HepG2 (cell line): ENCODE results near the gene GPER1. TPM values are rescaled to one million over a fixed set of nuclear protein-coding genes. Genes with fewer than 3 reads are reported as not detected.
A peak's percentile ranks its signal among the peaks of the same experiment; 100 is the strongest.

Experiments used
- ATAC-seq: fragments of 200-7000 bp; cut with Tn5 transposase; 3 replicates; pipeline ENCODE4 v1.9.1; 2020; ENCODE audit warnings: mild to moderate bottlenecking, moderate library complexity
- BruUV-seq: library from RNA; stranded (reverse); fragments of 400-500 nt; replicated peaks from 2 replicates; lab custom pipeline; 2021; lab: Mats Ljungman, UMichigan
- CTCF ChIA-PET: fragments of 300-600 bp; formaldehyde crosslinking; extraction: SDS; loops from one replicate; lab custom pipeline; 2021; ENCODE audit warnings: low total read pairs, inconsistent platforms, low intra/inter-chr PET ratio; lab: Yijun Ruan, JAX
- POLR2A ChIA-PET: fragments of 350-600 bp; sonication (Branson Sonifier 250); formaldehyde crosslinking; loops from one replicate; lab custom pipeline; 2020; ENCODE audit warnings: antibody characterized with exemption, inconsistent platforms; lab: Yijun Ruan, JAX
- DNase-seq: peaks from one replicate; pipeline ENCODE4 v3.0.0-alpha.2; 2015; ENCODE audit warnings: low spot score
- FAIRE-seq: peaks from 3 replicates; lab custom pipeline; 2011; peaks lifted over from hg19 to GRCh38; lab: Jason Lieb, UNC
- H2AFZ ChIP-seq: one replicate; pipeline ENCODE4 v1.6.1; 2011; ENCODE audit warnings: low read length, inconsistent platforms
- H3K27ac ChIP-seq: fragments of 300-600 bp; 3 replicates; pipeline ENCODE4 v1.8.0; 2011; ENCODE audit warnings: mixed run types, mild to moderate bottlenecking, mixed read lengths, low read length, inconsistent platforms; ENCODE audit not compliant: insufficient read depth; ENCODE audit errors: extremely low read length
- H3K27me3 ChIP-seq, 2 experiments: fragments of 200-600 bp in 1 of 2; 2 replicates in 1 of 2; 3 replicates in 1 of 2; pipeline versions ENCODE4 v1.6.0 to v1.8.0; 2011; ENCODE audit warnings: low read length in 2 of 2, mild to moderate bottlenecking in 2 of 2, moderate library complexity in 2 of 2, inconsistent platforms in 1 of 2; ENCODE audit not compliant: insufficient read depth in 2 of 2, control insufficient read depth in 1 of 2
- H3K36me3 ChIP-seq, 2 experiments: fragments of 200-600 bp in 1 of 2; replicated peaks in 1 of 2; 2 replicates in 1 of 2; 3 replicates in 1 of 2; pipeline versions ENCODE4 v1.5.1 to v1.8.0; 2011; ENCODE audit warnings: low read length in 2 of 2, inconsistent platforms in 1 of 2; ENCODE audit not compliant: insufficient read depth in 2 of 2, control insufficient read depth in 1 of 2
- H3K4me1 ChIP-seq: 2 replicates; pipeline ENCODE4 v1.5.1; 2012; ENCODE audit warnings: low read length, inconsistent platforms; ENCODE audit not compliant: insufficient read depth
- H3K4me2 ChIP-seq: 2 replicates; pipeline ENCODE4 v1.6.0; 2011; ENCODE audit warnings: low read depth, low read length, inconsistent platforms
- H3K4me3 ChIP-seq, 3 experiments: fragments of 200-600 bp in 1 of 3; sonication (generic), shearing (Covaris generic) in 1 of 3; replicated peaks in 1 of 3; 2 replicates each; pipeline ENCODE4 v1.5.1; 2011 to 2016; ENCODE audit warnings: low read length in 3 of 3, inconsistent platforms in 2 of 3, low read depth in 2 of 3, mild to moderate bottlenecking in 2 of 3, control low read depth in 1 of 3, mixed read lengths in 1 of 3; ENCODE audit not compliant: insufficient read depth in 1 of 3
- H3K79me2 ChIP-seq: one replicate; pipeline ENCODE4 v1.6.1; 2011; ENCODE audit warnings: low read length, inconsistent platforms; ENCODE audit not compliant: insufficient read depth
- H3K9ac ChIP-seq: 2 replicates; pipeline ENCODE4 v1.6.0; 2011; ENCODE audit warnings: mild to moderate bottlenecking, low read depth, low read length, inconsistent platforms; ENCODE audit not compliant: insufficient read depth
- H3K9me3 ChIP-seq: 2 replicates; pipeline ENCODE4 v1.5.1; 2012; ENCODE audit warnings: mild to moderate bottlenecking, low read length
- H4K20me1 ChIP-seq: 2 replicates; pipeline ENCODE4 v1.6.0; 2011; ENCODE audit warnings: inconsistent platforms, mild to moderate bottlenecking, low read length, moderate library complexity; ENCODE audit not compliant: insufficient read depth
- GMEB2 ChIP-seq: IDR thresholded peaks from 2 replicates; pipeline ENCODE4 v1.6.1; 2016; ENCODE audit warnings: missing biosample characterization, missing genetic modification reagents, low read depth
- HIC2 ChIP-seq: sonication (generic); formaldehyde crosslinking; IDR thresholded peaks from 2 replicates; pipeline ENCODE4 v1.9.0; 2022; ENCODE audit warnings: low read depth, missing genetic modification reagents
- JUNB ChIP-seq: sonication (generic); formaldehyde crosslinking; IDR thresholded peaks from 2 replicates; pipeline ENCODE4 v1.8.0; 2022; ENCODE audit warnings: missing genetic modification reagents, mild to moderate bottlenecking, borderline replicate concordance
- MBD4 ChIP-seq: IDR thresholded peaks from 2 replicates; pipeline ENCODE4 v1.6.1; 2012; ENCODE audit warnings: low read length, inconsistent platforms, borderline replicate concordance
- POGZ ChIP-seq: sonication (generic); formaldehyde crosslinking; IDR thresholded peaks from 2 replicates; pipeline ENCODE4 v1.4.0; 2020; ENCODE audit warnings: mild to moderate bottlenecking, missing genetic modification reagents
- RBFOX2 ChIP-seq: fragments of 200-400 bp; formaldehyde crosslinking; IDR thresholded peaks from 2 replicates; pipeline ENCODE4 v1.6.1; 2017; ENCODE audit warnings: low read depth, mild to moderate bottlenecking, low read length
- RFXAP ChIP-seq: sonication (generic); formaldehyde crosslinking; IDR thresholded peaks from 2 replicates; pipeline ENCODE4 v1.4.0; 2020; ENCODE audit warnings: missing genetic modification reagents, borderline replicate concordance
- TBL1XR1 ChIP-seq: fragments of 150-350 bp; IDR thresholded peaks from 2 replicates; pipeline ENCODE4 v1.6.1; 2014; ENCODE audit warnings: borderline replicate concordance, low read length; ENCODE audit not compliant: partially characterized antibody
- ZBTB1 ChIP-seq: sonication (generic); formaldehyde crosslinking; IDR thresholded peaks from 2 replicates; pipeline ENCODE4 v1.4.0; 2020; ENCODE audit warnings: missing genetic modification reagents, borderline replicate concordance
- ZNF414 ChIP-seq: sonication (generic); formaldehyde crosslinking; IDR thresholded peaks from 2 replicates; pipeline ENCODE4 v1.5.0; 2020; ENCODE audit warnings: missing genetic modification reagents
- ZNF670 ChIP-seq: sonication (generic); formaldehyde crosslinking; IDR thresholded peaks from 2 replicates; pipeline ENCODE4 v1.8.0; 2022; ENCODE audit warnings: mild to moderate bottlenecking, missing genetic modification reagents, borderline replicate concordance
- ZNF800 ChIP-seq: sonication (generic); formaldehyde crosslinking; IDR thresholded peaks from 2 replicates; pipeline ENCODE4 v1.4.0; 2020; ENCODE audit warnings: missing genetic modification reagents
- WGBS: methylation state at CpG from one replicate; pipeline ENCODE4 v1.1.6; 2017; ENCODE audit warnings: low lambda C conversion rate; 5-methylcytosine and 5-hydroxymethylcytosine counted together
- in situ Hi-C: cut with HindIII; loops from 2 replicates; pipeline ENCODE4 v1.10.0; 2017; ENCODE audit warnings: low pct_unique_long_range_greater_than_20kb; ENCODE audit not compliant: extremely low pct_ligation_motif_present
- intact Hi-C: fragments of 100-400 bp; cut with micrococcal nuclease; formaldehyde crosslinking; loops from one replicate; pipeline ENCODE4 v1.10.0; 2022; ENCODE audit not compliant: unreplicated experiment
- polyA plus RNA-seq, 8 experiments: library from polyadenylated mRNA; depleted of rRNA in 3 of 8; stranded (reverse) in 7 of 8; unstranded in 1 of 8; fragments of >200 nt; fragmentation: Illumina TruSeq in 4 of 8; extraction: Trizol in 4 of 8; gene quantifications; 2 replicates each; pipeline versions ENCODE4 v1.2.1 to v1.2.3, GENCODE V29; 2011 to 2016; ENCODE audit warnings: low read depth in 4 of 8, missing spikeins in 1 of 8, mixed read lengths in 1 of 8; ENCODE audit not compliant: insufficient read depth in 1 of 8
- total RNA-seq, 5 experiments: library from RNA; depleted of rRNA; stranded (reverse); fragments of >200 nt; fragmentation: Illumina TruSeq; extraction: Trizol; gene quantifications; 2 replicates each; pipeline ENCODE4 v1.2.3, GENCODE V29; 2016; ENCODE audit warnings: low read depth in 1 of 5

GPER1 gene
- total and polyA plus RNA-seq, 2 of the 13 experiments (the other 11 are each of a cell fraction or from before 2014, with no cell fraction given), result 12.7 to 19.7 TPM

- Histone ChIP-seq H3K9ac (no peak overlapping the region), H3K4me3 (no peak overlapping the region), H3K79me2 (peaks cover 4% of the 10 kb centered on the region), H2AFZ (no peak overlapping the region), H3K27ac (no peak overlapping the region), H3K9me3 (no peaks in the 10 kb centered on the region), H4K20me1 (no peaks in the 10 kb centered on the region), H3K36me3 (peaks cover 4 to 5% of the 10 kb centered on the region in 2 experiments; a peak in 3 of 5 replicates), H3K4me2 (no peak overlapping the region), H3K27me3 (no peaks in the 10 kb centered on the region), H3K4me1 (peaks cover 17% of the 10 kb centered on the region)
- FAIRE-seq, result no peak
- WGBS, result 84% methylated on average over 4 of the region's 17 CpGs
- ATAC-seq, result no peak
- no peak for DNase-seq
- POLR2A ChIA-PET, result no interaction called here
- 0 out of 2 replicates have a peak, but pooled peaks have one; percentile 3 for TF ChIP-seq RBFOX2
- no peak for TF ChIP-seq ZNF414 (CRISPR knock-in tag)
- no peak for TF ChIP-seq JUNB (CRISPR knock-in tag)
- TF ChIP-seq ZBTB1 (CRISPR knock-in tag), result no peak
- CTCF ChIA-PET, result no interaction called here
- intact Hi-C loops (no loop called here), in situ Hi-C loops (no loop called here)
- BruUV-seq, result no TSS peak
Measured at GRCh38 chr7:1053002-1053411, 34.9 kb upstream of the GPER1 start.

GRCh38 chr7:1053816-1054370 lies 34.0 kb upstream of the GPER1 start:
- intact Hi-C loops, result no loop called here
- FAIRE-seq (no peak), DNase-seq (no peak), ATAC-seq (no peak)
- POLR2A ChIA-PET, result no interaction called here
- WGBS, result 98% methylated on average over 15 of the region's 17 CpGs
- Histone ChIP-seq H3K36me3 (peaks cover 8 to 13% of the 10 kb centered on the region in 2 experiments; a peak in 4 of 5 replicates), H3K27me3 (no peaks in the 10 kb centered on the region), H2AFZ (no peak overlapping the region), H4K20me1 (no peaks in the 10 kb centered on the region), H3K4me3 (no peak overlapping the region), H3K4me1 (peaks cover 8% of the 10 kb centered on the region), H3K9ac (no peak overlapping the region), H3K4me2 (no peak overlapping the region), H3K9me3 (no peaks in the 10 kb centered on the region), H3K27ac (no peak overlapping the region), H3K79me2 (peaks cover 2% of the 10 kb centered on the region)
- CTCF ChIA-PET, result no interaction called here
- in situ Hi-C loops, result no loop called here
- BruUV-seq, result no TSS peak
- TF ChIP-seq ZNF800 (CRISPR knock-in tag) (no peak), MBD4 (no peak), RFXAP (CRISPR knock-in tag) (no peak), POGZ (no peak), TBL1XR1 (no peak), GMEB2 (no peak), ZNF670 (no peak), HIC2 (CRISPR knock-in tag) (no peak)
